MM.1S (cell line): ENCODE data around the gene RBMY1F.
"Not testable (repeated sequence)": the region's sequence is repeated elsewhere in the genome, so short reads cannot be mapped to it uniquely, and the experiment has no call there.

Experiments
- CTCF ChIP-seq: fragments of 300-600 bp; sonication (generic); IDR thresholded peaks from 2 replicates; pipeline ENCODE4 v1.5.1; 2016; ENCODE audit warnings: antibody characterized with exemption, low read length, mixed read lengths
- EZH2 ChIP-seq: fragments of 300-600 bp; sonication (generic); optimal IDR thresholded peaks from 2 replicates; pipeline ENCODE3; 2017; ENCODE audit warnings: low read depth, mild to moderate bottlenecking, antibody characterized with exemption, low read length, mixed read lengths
- EZH2phosphoT487 ChIP-seq: fragments of 300-600 bp; sonication (generic); IDR thresholded peaks from 2 replicates; pipeline ENCODE4 v1.6.1; 2018; ENCODE audit warnings: antibody characterized with exemption, low read length

- not testable (repeated sequence) for TF ChIP-seq CTCF, EZH2phosphoT487, EZH2
Measured at GRCh38 chrY:22151144-22151543, 31.6 kb downstream of the RBMY1F start.
